Transverse colon (tissue), 4 donors: ENCODE measurements around the gene ATF7IP2. TPM values are rescaled to one million over a fixed set of nuclear protein-coding genes. Genes with fewer than 3 reads are reported as not detected.

Experiments used
- DNase-seq: peaks from one replicate; pipeline ENCODE4 v3.0.0-alpha.2; 2019
- H3K27ac ChIP-seq, 4 donors: fragments of 200-600 bp; sonication (generic); 2 replicates each; pipeline ENCODE4 v1.5.1; 2016 to 2018; ENCODE audit warnings: inconsistent platforms in 4 of 4
- H3K27me3 ChIP-seq: fragments of 200-600 bp; sonication (generic); 2 replicates; pipeline ENCODE4 v1.5.1; 2017; ENCODE audit warnings: inconsistent platforms
- H3K36me3 ChIP-seq, 4 donors: fragments of 200-600 bp; sonication (generic); 2 replicates each; pipeline ENCODE4 v1.5.1; 2017 to 2019; ENCODE audit warnings: inconsistent platforms in 4 of 4
- H3K4me1 ChIP-seq, 4 donors: fragments of 200-600 bp; sonication (generic); 2 replicates each; pipeline ENCODE4 v1.5.1; 2017 to 2020; ENCODE audit warnings: inconsistent platforms in 4 of 4
- H3K4me3 ChIP-seq, 4 donors: fragments of 200-600 bp; sonication (generic); 1 replicate in 1 of 4; 2 replicates in 3 of 4; pipeline versions ENCODE4 v1.5.1 to v1.6.1; 2017 to 2019; ENCODE audit warnings: inconsistent platforms in 4 of 4
- H3K9me3 ChIP-seq, 2 donors: fragments of 200-600 bp; sonication (generic); 2 replicates each; pipeline ENCODE4 v1.5.1; 2017 to 2019; ENCODE audit warnings: inconsistent platforms in 2 of 2
- EP300 ChIP-seq: sonication (generic); formaldehyde crosslinking; IDR thresholded peaks from one replicate; pipeline ENCODE4 v1.6.1; 2017; ENCODE audit warnings: antibody characterized with exemption, low read depth
- POLR2A ChIP-seq: fragments of 450-650 bp; IDR thresholded peaks from one replicate; pipeline ENCODE4 v1.6.1; 2016; ENCODE audit warnings: antibody characterized with exemption, mild to moderate bottlenecking, moderate library complexity
- POLR2AphosphoS5 ChIP-seq, 3 donors: sonication (generic); formaldehyde crosslinking; IDR thresholded peaks; one replicate each; pipeline ENCODE4 v1.6.1; 2016; ENCODE audit warnings: antibody characterized with exemption in 3 of 3
- WGBS, 2 donors: methylation state at CpG; one replicate each; pipeline ENCODE4 v1.1.5; 2018; ENCODE audit warnings: low coverage in 1 of 2; 5-methylcytosine and 5-hydroxymethylcytosine counted together
- in situ Hi-C, 4 donors: fragments of 200-750 bp; cut with MboI; loops; one replicate each; pipeline versions ENCODE4 v1.15.0 to v1.15.1; 2017; ENCODE audit warnings: low sequenced_read_pairs in 3 of 4, low pct_ligation_motif_present in 1 of 4, low pct_unique_long_range_greater_than_20kb in 1 of 4
- intact Hi-C: fragments of 100-400 bp; cut with DNase I; formaldehyde crosslinking; loops from one replicate; pipeline ENCODE4 v1.15.1; 2023; ENCODE audit warnings: low total_unique reads
- total RNA-seq, 4 donors: library from RNA; depleted of rRNA; stranded (reverse); fragments of >200 nt; gene quantifications; one replicate each; pipeline ENCODE4 v1.1.0, GENCODE V29; 2016
- TF ChIP-seq, protein P1 (sequence below), 5 experiments: fragments of 200-600 bp in 3 of 5; fragments of 450-650 bp in 2 of 5; sonication (generic) in 3 of 5; IDR thresholded peaks; 1 replicate in 2 of 5; 2 replicates in 3 of 5; pipeline ENCODE4 v1.5.1; 2016 to 2017; ENCODE audit warnings: antibody characterized with exemption in 5 of 5, inconsistent platforms in 3 of 5, mild to moderate bottlenecking in 2 of 5, moderate library complexity in 1 of 5

The ATF7IP2 gene
- total RNA-seq, 4 donors from 2014 or later, result 1.5 to 22.9 (median 10.8) TPM

GRCh38 chr16:10520869-10521578 lies 135.2 kb downstream of the ATF7IP2 start:
- no peaks in the 10 kb centered on the region for H3K27me3 ChIP-seq
- no peaks in the 10 kb centered on the region for H3K9me3 ChIP-seq
- intact Hi-C loops, result loop anchor here (2.0 to 10.0 kb wide), 2 partner anchors 216 to 394 kb away; no protein-coding TSS in a partner anchor
- H3K27ac ChIP-seq, result no peak overlapping the region
- WGBS, 2 donors, result 81 to 92% methylated on average over 4 to 7 of the region's 7 CpGs
- H3K36me3 ChIP-seq, result no peaks in the 10 kb centered on the region
- no peak overlapping the region for H3K4me3 ChIP-seq
- TF ChIP-seq POLR2AphosphoS5 (IDR thresholded peaks at IDR 0.05), result no peak
- TF ChIP-seq, protein P1, sequence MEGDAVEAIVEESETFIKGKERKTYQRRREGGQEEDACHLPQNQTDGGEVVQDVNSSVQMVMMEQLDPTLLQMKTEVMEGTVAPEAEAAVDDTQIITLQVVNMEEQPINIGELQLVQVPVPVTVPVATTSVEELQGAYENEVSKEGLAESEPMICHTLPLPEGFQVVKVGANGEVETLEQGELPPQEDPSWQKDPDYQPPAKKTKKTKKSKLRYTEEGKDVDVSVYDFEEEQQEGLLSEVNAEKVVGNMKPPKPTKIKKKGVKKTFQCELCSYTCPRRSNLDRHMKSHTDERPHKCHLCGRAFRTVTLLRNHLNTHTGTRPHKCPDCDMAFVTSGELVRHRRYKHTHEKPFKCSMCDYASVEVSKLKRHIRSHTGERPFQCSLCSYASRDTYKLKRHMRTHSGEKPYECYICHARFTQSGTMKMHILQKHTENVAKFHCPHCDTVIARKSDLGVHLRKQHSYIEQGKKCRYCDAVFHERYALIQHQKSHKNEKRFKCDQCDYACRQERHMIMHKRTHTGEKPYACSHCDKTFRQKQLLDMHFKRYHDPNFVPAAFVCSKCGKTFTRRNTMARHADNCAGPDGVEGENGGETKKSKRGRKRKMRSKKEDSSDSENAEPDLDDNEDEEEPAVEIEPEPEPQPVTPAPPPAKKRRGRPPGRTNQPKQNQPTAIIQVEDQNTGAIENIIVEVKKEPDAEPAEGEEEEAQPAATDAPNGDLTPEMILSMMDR (IDR thresholded peaks at IDR 0.05), result no peak
- TF ChIP-seq EP300, result no peak
- no peak for TF ChIP-seq POLR2A
- no peak for DNase-seq
- no peaks in the 10 kb centered on the region for H3K4me1 ChIP-seq
- in situ Hi-C loops, result loop anchor here in 2 of 4 donors (5.0 to 25.0 kb wide), 2 partner anchors 216 to 391 kb away; no protein-coding TSS in a partner anchor

DNA sequence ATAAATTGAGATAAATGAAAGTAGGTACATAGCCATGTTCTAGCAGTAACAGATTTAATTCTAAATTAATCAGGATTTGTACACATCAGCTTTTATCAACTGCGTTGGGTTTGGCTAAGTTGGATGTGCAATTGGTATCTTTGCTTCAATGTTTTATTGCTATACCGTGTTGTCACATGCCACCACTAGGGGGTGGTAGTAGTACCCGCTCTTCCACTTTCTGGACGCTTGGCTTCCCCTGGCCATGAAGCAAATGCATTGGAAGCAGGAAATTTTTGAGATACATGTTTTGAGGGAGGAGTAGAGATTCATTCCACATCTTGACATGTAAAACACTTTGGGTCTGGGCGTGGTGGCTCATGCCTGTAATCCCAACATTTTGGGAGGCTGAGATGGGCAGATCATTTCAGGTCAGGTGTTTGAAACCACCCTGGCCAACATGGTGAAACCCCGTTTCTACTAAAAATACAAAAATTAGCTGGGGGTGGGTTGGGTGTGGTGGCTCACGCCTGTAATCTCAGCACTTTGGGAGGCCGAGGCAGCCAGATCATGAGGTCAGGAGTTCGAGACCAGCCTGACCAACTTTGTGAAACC lies 135.9 kb downstream of the ATF7IP2 start:
- peak; percentile 70 for DNase-seq
- H3K4me3 ChIP-seq, result no peak overlapping the region
- H3K36me3 ChIP-seq, result no peaks in the 10 kb centered on the region
- WGBS, 2 donors, result 0 to 35% methylated on average over 1 to 9 of the region's 9 CpGs
- no peak overlapping the region for H3K27ac ChIP-seq
- no peaks in the 10 kb centered on the region for H3K27me3 ChIP-seq
- in situ Hi-C loops, result loop anchor here in 2 of 4 donors (5.0 to 25.0 kb wide), 2 partner anchors 216 to 391 kb away; no protein-coding TSS in a partner anchor
- intact Hi-C loops, result loop anchor here (2.0 to 10.0 kb wide), 2 partner anchors 215 to 393 kb away; no protein-coding TSS in a partner anchor
- no peaks in the 10 kb centered on the region for H3K9me3 ChIP-seq
- H3K4me1 ChIP-seq, result no peaks in the 10 kb centered on the region
- TF ChIP-seq, protein P1 (IDR thresholded peaks at IDR 0.05), result peak; percentile 84 to 92 (median 88)
- TF ChIP-seq EP300 (no peak), POLR2AphosphoS5 (IDR thresholded peaks at IDR 0.05) (no peak), POLR2A (no peak)

GRCh38 chr16:10522966-10523365 lies 137.1 kb downstream of the ATF7IP2 start:
- H3K4me1 ChIP-seq, result no peaks in the 10 kb centered on the region
- WGBS, 2 donors, result 77% methylated on average over 2 of the region's 2 CpGs; no CpG with 5 or more reads in 1 of the 2 donors
- in situ Hi-C loops (loop anchor here in 2 of 4 donors (5.0 to 25.0 kb wide), 2 partner anchors 214 to 389 kb away; no protein-coding TSS in a partner anchor), intact Hi-C loops (loop anchor here (10.0 kb wide), 1 partner anchor 392 kb away; no protein-coding TSS in a partner anchor)
- DNase-seq, result no peak
- peaks cover 0 to 2% (median 0%) of the 10 kb centered on the region in 4 donors for H3K36me3 ChIP-seq
- no peak overlapping the region for H3K27ac ChIP-seq
- TF ChIP-seq, protein P1 (IDR thresholded peaks at IDR 0.05), result no peak
- TF ChIP-seq POLR2AphosphoS5 (IDR thresholded peaks at IDR 0.05), result no peak
- no peak for TF ChIP-seq EP300
- TF ChIP-seq POLR2A, result no peak
- no peak overlapping the region for H3K4me3 ChIP-seq
- no peaks in the 10 kb centered on the region for H3K9me3 ChIP-seq
- no peaks in the 10 kb centered on the region for H3K27me3 ChIP-seq

DNA sequence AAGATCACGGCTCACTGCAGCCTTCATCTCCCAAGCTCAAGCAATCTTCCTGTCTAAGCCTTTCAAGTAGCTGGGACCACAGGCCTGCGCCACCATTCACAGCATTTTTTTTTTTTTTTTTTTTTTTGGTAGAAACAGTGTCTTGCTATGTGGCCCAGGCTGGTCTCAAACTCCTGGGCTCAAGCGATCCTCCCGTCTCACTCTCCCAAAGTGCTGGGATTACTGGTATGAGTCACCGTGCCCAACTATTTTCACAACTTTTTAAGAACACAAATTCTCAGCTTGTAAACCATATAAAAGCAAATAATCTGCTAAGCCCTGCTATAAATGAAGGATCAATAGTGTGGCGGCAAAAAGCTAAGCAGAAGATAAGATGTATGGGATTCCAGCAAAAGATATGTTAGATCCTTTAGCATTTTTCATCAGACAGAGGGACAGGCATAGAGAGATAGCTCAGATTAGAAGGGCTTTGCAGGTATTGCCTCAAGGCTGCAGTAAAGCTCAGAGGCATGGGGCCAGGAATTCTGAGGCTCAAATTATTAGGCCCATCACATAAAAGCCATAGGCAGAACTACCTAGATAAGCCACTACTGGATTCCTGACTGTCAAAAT lies 139.5 kb downstream of the ATF7IP2 start:
- in situ Hi-C loops (loop anchor here in 2 of 4 donors (5.0 to 25.0 kb wide), 2 partner anchors 387 to 412 kb away; no protein-coding TSS in a partner anchor), intact Hi-C loops (loop anchor here (10.0 kb wide), 1 partner anchor 389 kb away; no protein-coding TSS in a partner anchor)
- Histone ChIP-seq H3K9me3 (no peaks in the 10 kb centered on the region), H3K36me3 (peaks cover 0 to 2% (median 0%) of the 10 kb centered on the region in 4 donors), H3K27ac (no peak overlapping the region), H3K4me3 (no peak overlapping the region), H3K4me1 (no peaks in the 10 kb centered on the region), H3K27me3 (no peaks in the 10 kb centered on the region)
- DNase-seq, result no peak
- TF ChIP-seq POLR2AphosphoS5 (IDR thresholded peaks at IDR 0.05), result no peak
- 83 to 92% methylated on average over 4 to 6 of the region's 6 CpGs for WGBS, 2 donors
